K562 (cell line): ENCODE data around the gene RAB13. TPM values are rescaled to one million over a fixed set of nuclear protein-coding genes. Genes with fewer than 3 reads are reported as not detected.

Experiments used
- ARID3B ChIP-seq: fragments of 250-450 bp; sonication (Bioruptor Pico); IDR thresholded peaks from 2 replicates; pipeline ENCODE4 v1.4.0; 2020; ENCODE audit warnings: borderline replicate concordance
- ATF7 ChIP-seq: fragments of 450-650 bp; IDR thresholded peaks from 2 replicates; pipeline ENCODE4 v1.7.1; 2014; ENCODE audit warnings: mild to moderate bottlenecking, moderate library complexity
- BRD9 ChIP-seq: fragments of 450-650 bp; IDR thresholded peaks from 2 replicates; pipeline ENCODE4 v1.6.1; 2018; ENCODE audit warnings: low read depth; ENCODE audit not compliant: partially characterized antibody
- CCNT2 ChIP-seq: IDR thresholded peaks from 2 replicates; pipeline ENCODE4 v1.6.1; 2011; ENCODE audit warnings: borderline replicate concordance, low read depth, mild to moderate bottlenecking, moderate library complexity, mixed read lengths, low read length; ENCODE audit not compliant: insufficient read length; ENCODE audit errors: extremely low read depth
- DDX20 ChIP-seq: fragments of 450-650 bp; IDR thresholded peaks from 2 replicates; pipeline ENCODE4 v1.6.1; 2016; ENCODE audit warnings: missing genetic modification characterization, low read depth, mild to moderate bottlenecking, missing compliant biosample characterization, moderate library complexity
- ETV1 ChIP-seq: fragments of 450-650 bp; conservative IDR thresholded peaks from 2 replicates; pipeline ENCODE4 v1.6.1; 2016; ENCODE audit warnings: missing genetic modification characterization, control low read depth, low read depth, missing compliant biosample characterization
- IFI16 ChIP-seq: fragments of 250-450 bp; sonication (Bioruptor Pico); IDR thresholded peaks from 2 replicates; pipeline ENCODE4 v2.1.2; 2022; ENCODE audit warnings: mild to moderate bottlenecking, inconsistent platforms
- JUN ChIP-seq, 2 experiments: sonication (generic) in 1 of 2; formaldehyde crosslinking in 1 of 2; IDR thresholded peaks; 2 replicates each; pipeline versions ENCODE4 v1.6.1 to v1.8.0; 2012 to 2022; ENCODE audit warnings: borderline replicate concordance in 2 of 2, mild to moderate bottlenecking in 2 of 2, improper control_type of control experiment in 1 of 2, low read depth in 1 of 2, low read length in 1 of 2, missing genetic modification reagents in 1 of 2
- KDM5B ChIP-seq: fragments of 200-600 bp; sonication (generic); IDR thresholded peaks from 2 replicates; pipeline ENCODE4 v1.6.1; 2012; ENCODE audit warnings: low read depth, mild to moderate bottlenecking, moderate library complexity, low read length, control low read depth, inconsistent platforms; ENCODE audit not compliant: insufficient replicate concordance
- MBD2 ChIP-seq: sonication (generic); IDR thresholded peaks from 2 replicates; pipeline ENCODE4 v1.6.1; 2016; ENCODE audit warnings: low read depth, borderline replicate concordance
- NFATC3 ChIP-seq: fragments of 450-650 bp; IDR thresholded peaks from 2 replicates; pipeline ENCODE4 v1.6.1; 2017; ENCODE audit warnings: mild to moderate bottlenecking
- OTX1 ChIP-seq: fragments of 450-650 bp; formaldehyde crosslinking; IDR thresholded peaks from 2 replicates; pipeline ENCODE4 v1.4.0; 2022; ENCODE audit warnings: mild to moderate bottlenecking
- SRSF1 ChIP-seq: fragments of 200-400 bp; formaldehyde crosslinking; IDR thresholded peaks from 2 replicates; pipeline ENCODE4 v1.6.1; 2017; ENCODE audit warnings: mild to moderate bottlenecking, low read depth, low read length, moderate library complexity
- SRSF7 ChIP-seq: fragments of 200-400 bp; formaldehyde crosslinking; optimal IDR thresholded peaks from 2 replicates; pipeline ENCODE3; 2017; ENCODE audit warnings: mild to moderate bottlenecking, low read depth, low read length
- TBL1XR1 ChIP-seq, 2 experiments: IDR thresholded peaks; 2 replicates each; pipeline ENCODE4 v1.6.1; 2012; ENCODE audit warnings: improper control_type of control experiment in 2 of 2, low read length in 2 of 2, mild to moderate bottlenecking in 1 of 2
- THAP7 ChIP-seq: fragments of 250-450 bp; sonication (Bioruptor Pico); IDR thresholded peaks from 2 replicates; pipeline ENCODE4 v1.5.0; 2021
- ZMIZ1 ChIP-seq, 2 experiments: fragments of 150-350 bp in 1 of 2; IDR thresholded peaks; 2 replicates each; pipeline ENCODE4 v1.6.1; 2012 to 2016; ENCODE audit warnings: low read depth in 2 of 2, low read length in 2 of 2, mild to moderate bottlenecking in 1 of 2, moderate library complexity in 1 of 2
- ZNF24 ChIP-seq: fragments of 450-650 bp; IDR thresholded peaks from 2 replicates; pipeline ENCODE4 v1.6.1; 2016
- ZNF253 ChIP-seq: fragments of 250-450 bp; sonication (Bioruptor Pico); conservative IDR thresholded peaks from 2 replicates; pipeline ENCODE4 v1.6.1; 2021; ENCODE audit warnings: mild to moderate bottlenecking
- ZNF445 ChIP-seq: fragments of 250-450 bp; sonication (Bioruptor Pico); IDR thresholded peaks from 2 replicates; pipeline ENCODE4 v1.4.0; 2020; ENCODE audit warnings: low read depth, mild to moderate bottlenecking, moderate library complexity
- ZNF77 ChIP-seq: fragments of 250-450 bp; sonication (Bioruptor Pico); IDR thresholded peaks from 2 replicates; pipeline ENCODE4 v1.5.0; 2020
- polyA plus RNA-seq, 8 experiments: library from polyadenylated mRNA; depleted of rRNA in 4 of 8; stranded (reverse) in 5 of 8; unstranded in 3 of 8; fragments of >200 nt; fragmentation: Nextera tagmentation in 2 of 8; fragmentation: Illumina TruSeq in 1 of 8; extraction: Ambion mirVana in 2 of 8; extraction: Trizol in 1 of 8; gene quantifications; 2 replicates each; pipeline versions ENCODE4 v1.2.1 to v1.2.3, GENCODE V29; 2011 to 2014; ENCODE audit warnings: inconsistent platforms in 1 of 8, missing spikeins in 1 of 8
- total RNA-seq, 7 experiments: library from RNA; depleted of rRNA in 6 of 7; stranded (reverse); fragments of >200 nt in 6 of 7; fragmentation: Illumina TruSeq in 2 of 7; extraction: Trizol in 2 of 7; gene quantifications; 2 replicates each; pipeline versions ENCODE4 v1.2.1 to v1.2.3, GENCODE V29; 2011 to 2021; ENCODE audit warnings: low replicate concordance in 1 of 7

RAB13 gene
- total and polyA plus RNA-seq, 9 of the 15 experiments (the other 6 are each of a cell fraction or from before 2014, with no cell fraction given): 22.3 to 100 (median 39.8) TPM

GRCh38 chr1:153945795-153946621 is 40.1 kb downstream of the RAB13 start (continued):
- TF ChIP-seq ZMIZ1 (IDR thresholded peaks at IDR 0.05; ENCODE audit: low read depth in 2 of 2, low read length in 2 of 2) (no peak), NFATC3 (no peak), ZNF77 (no peak), MBD2 (no peak), SRSF1 (no peak), IFI16 (no peak), BRD9 (no peak), TBL1XR1 (IDR thresholded peaks at IDR 0.05; ENCODE audit: low read length in 2 of 2) (no peak), ATF7 (0 out of 2 replicates have a peak, but pooled peaks have one; percentile 9), ZNF445 (no peak), KDM5B (peak; percentile 45), ZNF24 (no peak), JUN (IDR thresholded peaks at IDR 0.05; ENCODE audit: borderline replicate concordance, low read depth, low read length) (no peak), JUN (CRISPR knock-in tag; IDR thresholded peaks at IDR 0.05; ENCODE audit: borderline replicate concordance) (peak; percentile 8; the same call in 1 of the 2 replicates), OTX1 (0 out of 2 replicates have a peak, but pooled peaks have one; percentile 4), CCNT2 (peak; percentile 23), ARID3B (CRISPR knock-in tag) (no peak), ZNF253 (no peak), SRSF7 (no peak), ETV1 (no peak; the same call in 1 of the 2 replicates), THAP7 (CRISPR knock-in tag) (peak; percentile 51; the same call in 1 of the 2 replicates), DDX20 (tag) (no peak)
